Keratinocyte (primary cell): ENCODE measurements around the gene CLDN18. TPM values are rescaled to one million over a fixed set of nuclear protein-coding genes. Genes with fewer than 3 reads are reported as not detected.

ENCODE experiments used
- DNase-seq: peaks from one replicate; pipeline ENCODE4 v3.0.0-alpha.2; 2011; ENCODE audit warnings: low read depth, missing footprints, low spot score
- FAIRE-seq: peaks from 2 replicates; lab custom pipeline; 2011; peaks lifted over from hg19 to GRCh38; lab: Jason Lieb, UNC
- H2AFZ ChIP-seq: 2 replicates; pipeline ENCODE4 v1.6.0; 2012; ENCODE audit warnings: low read length, control low read depth, inconsistent platforms; ENCODE audit not compliant: control insufficient read depth
- H3K27ac ChIP-seq: 2 replicates; pipeline ENCODE4 v1.5.1; 2011; ENCODE audit warnings: low read length; ENCODE audit not compliant: control insufficient read depth, insufficient read depth
- H3K27me3 ChIP-seq: 3 replicates; pipeline ENCODE4 v1.6.0; 2011; ENCODE audit warnings: low read length; ENCODE audit not compliant: control insufficient read depth, insufficient read depth; ENCODE audit errors: extremely low read depth
- H3K36me3 ChIP-seq, 2 experiments: 2 replicates in 1 of 2; 3 replicates in 1 of 2; pipeline ENCODE4 v1.5.1; 2011; ENCODE audit warnings: low read length in 2 of 2, mild to moderate bottlenecking in 1 of 2; ENCODE audit not compliant: control insufficient read depth in 2 of 2, insufficient read depth in 2 of 2; ENCODE audit errors: extremely low read depth in 1 of 2
- H3K4me1 ChIP-seq: 3 replicates; pipeline ENCODE4 v1.5.1; 2011; ENCODE audit warnings: low read length; ENCODE audit not compliant: control insufficient read depth, insufficient read depth; ENCODE audit errors: extremely low read depth
- H3K4me2 ChIP-seq: 3 replicates; pipeline ENCODE4 v1.6.0; 2011; ENCODE audit warnings: low read depth, low read length; ENCODE audit not compliant: control insufficient read depth, insufficient read depth; ENCODE audit errors: extremely low read depth
- H3K4me3 ChIP-seq, 3 experiments: fragments of 200-600 bp in 1 of 3; sonication (generic) in 1 of 3; 2 replicates in 2 of 3; 3 replicates in 1 of 3; pipeline ENCODE4 v1.5.1; 2011 to 2016; ENCODE audit warnings: low read length in 3 of 3, mild to moderate bottlenecking in 3 of 3, control low read depth in 2 of 3, inconsistent platforms in 1 of 3, low read depth in 1 of 3, mixed read lengths in 1 of 3, mixed run types in 1 of 3, moderate library complexity in 1 of 3; ENCODE audit not compliant: control insufficient read depth in 2 of 3, insufficient read depth in 2 of 3; ENCODE audit errors: extremely low read depth in 1 of 3
- H3K79me2 ChIP-seq: 2 replicates; pipeline ENCODE4 v1.6.0; 2012; ENCODE audit warnings: low read length; ENCODE audit not compliant: control insufficient read depth, insufficient read depth
- H3K9ac ChIP-seq: 3 replicates; pipeline ENCODE4 v1.6.0; 2011; ENCODE audit warnings: low read length; ENCODE audit not compliant: control insufficient read depth, insufficient read depth; ENCODE audit errors: extremely low read depth
- H3K9me1 ChIP-seq: 3 replicates; pipeline ENCODE4 v1.6.0; 2011; ENCODE audit warnings: low read length; ENCODE audit not compliant: control insufficient read depth, insufficient read depth; ENCODE audit errors: extremely low read depth
- H3K9me3 ChIP-seq: 2 replicates; pipeline ENCODE4 v1.5.1; 2012; ENCODE audit warnings: low read depth, low read length; ENCODE audit not compliant: control insufficient read depth
- H4K20me1 ChIP-seq: 3 replicates; pipeline ENCODE4 v1.6.0; 2011; ENCODE audit warnings: low read length; ENCODE audit not compliant: control insufficient read depth, insufficient read depth; ENCODE audit errors: extremely low read depth
- EZH2 ChIP-seq: IDR thresholded peaks from one replicate; pipeline ENCODE4 v1.6.1; 2012; ENCODE audit warnings: inconsistent platforms, mild to moderate bottlenecking, low read length, moderate library complexity
- dilution Hi-C: fragments of 300-500 bp; cut with MboI; formaldehyde crosslinking; loops from one replicate; pipeline ENCODE4 v1.7.0; 2020; ENCODE audit warnings: low sequenced_read_pairs; ENCODE audit not compliant: extremely low pct_ligation_motif_present
- polyA plus RNA-seq, 5 experiments: library from polyadenylated mRNA; depleted of rRNA in 3 of 5; stranded (reverse) in 3 of 5; stranded (forward) in 1 of 5; unstranded in 1 of 5; fragments of >200 nt; gene quantifications; 1 replicate in 1 of 5; 2 replicates in 3 of 5; 3 replicates in 1 of 5; pipeline versions ENCODE4 v1.2.1 to v1.2.3, GENCODE V29; 2011 to 2012; ENCODE audit warnings: missing spikeins in 2 of 5, low read depth in 1 of 5, low replicate concordance in 1 of 5
- TF ChIP-seq, protein P1 (sequence below), 3 experiments: IDR thresholded peaks in 1 of 3; conservative IDR thresholded peaks in 1 of 3; optimal IDR thresholded peaks in 1 of 3; 2 replicates in 2 of 3; 3 replicates in 1 of 3; pipeline versions ENCODE3 to v1.5.1; 2011; ENCODE audit warnings: low read length in 3 of 3, mild to moderate bottlenecking in 3 of 3, moderate library complexity in 2 of 3, control low read depth in 1 of 3, inconsistent platforms in 1 of 3; ENCODE audit not compliant: insufficient read depth in 2 of 3; ENCODE audit errors: extremely low read depth in 1 of 3

Gene CLDN18
- polyA plus RNA-seq, 1 donor (not counting 4 experiments of a cell fraction or from before 2014, with no cell fraction given): not detected

DNA sequence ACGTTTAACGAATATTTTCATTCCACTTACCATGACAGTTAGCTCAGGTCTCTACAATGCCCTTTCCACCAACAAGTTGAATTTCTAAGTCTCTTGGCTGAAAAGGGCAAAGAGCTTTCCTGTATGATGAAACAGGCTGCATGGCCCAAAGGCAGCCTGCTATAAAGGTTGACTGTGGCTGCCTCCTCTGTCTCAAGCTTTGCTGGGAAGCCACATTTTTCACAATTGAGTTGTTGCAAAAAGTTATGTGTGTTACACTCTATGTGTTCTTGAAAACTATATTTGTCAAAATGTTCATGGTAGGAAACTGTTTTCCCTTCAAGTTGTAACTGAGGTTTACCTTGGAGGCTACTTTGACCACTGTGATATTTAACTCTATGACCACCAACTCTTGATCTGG, 56.0 kb downstream of the CLDN18 start:
- Histone ChIP-seq H3K36me3 (peaks cover 0 to 5% of the 10 kb centered on the region in 2 experiments), H3K27me3 (no peaks in the 10 kb centered on the region)

DNA sequence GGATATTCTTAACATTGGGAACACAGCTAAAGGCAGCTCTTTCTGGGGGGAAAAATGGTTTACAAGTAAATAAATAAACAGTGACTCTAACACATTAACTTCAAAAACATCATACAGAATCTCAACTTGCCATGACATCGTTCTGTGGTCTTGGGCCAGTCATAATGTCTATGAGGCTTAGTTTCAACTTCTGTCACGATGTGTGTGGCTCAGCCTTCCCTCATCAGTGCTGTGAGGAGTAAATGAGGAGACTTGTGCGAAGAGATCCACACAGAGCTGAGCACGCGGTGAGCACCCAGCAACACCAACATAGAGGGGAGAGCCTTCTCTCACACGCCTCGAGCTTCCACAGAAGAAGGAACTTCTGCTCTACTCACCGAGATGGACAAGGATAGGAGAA, 56.4 kb downstream of the CLDN18 start:
- Histone ChIP-seq H3K79me2 (no peaks in the 10 kb centered on the region), H3K9ac (no peak overlapping the region), H3K4me3 (no peak overlapping the region), H3K9me1 (no peaks in the 10 kb centered on the region), H3K9me3 (no peaks in the 10 kb centered on the region), H3K27ac (no peak overlapping the region), H3K36me3 (peaks cover 0 to 5% of the 10 kb centered on the region in 2 experiments), H3K27me3 (no peaks in the 10 kb centered on the region), H2AFZ (no peak overlapping the region), H3K4me2 (no peak overlapping the region), H3K4me1 (no peaks in the 10 kb centered on the region), H4K20me1 (no peaks in the 10 kb centered on the region)
- DNase-seq: no peak
- no peak for TF ChIP-seq EZH2
- TF ChIP-seq, protein P1, sequence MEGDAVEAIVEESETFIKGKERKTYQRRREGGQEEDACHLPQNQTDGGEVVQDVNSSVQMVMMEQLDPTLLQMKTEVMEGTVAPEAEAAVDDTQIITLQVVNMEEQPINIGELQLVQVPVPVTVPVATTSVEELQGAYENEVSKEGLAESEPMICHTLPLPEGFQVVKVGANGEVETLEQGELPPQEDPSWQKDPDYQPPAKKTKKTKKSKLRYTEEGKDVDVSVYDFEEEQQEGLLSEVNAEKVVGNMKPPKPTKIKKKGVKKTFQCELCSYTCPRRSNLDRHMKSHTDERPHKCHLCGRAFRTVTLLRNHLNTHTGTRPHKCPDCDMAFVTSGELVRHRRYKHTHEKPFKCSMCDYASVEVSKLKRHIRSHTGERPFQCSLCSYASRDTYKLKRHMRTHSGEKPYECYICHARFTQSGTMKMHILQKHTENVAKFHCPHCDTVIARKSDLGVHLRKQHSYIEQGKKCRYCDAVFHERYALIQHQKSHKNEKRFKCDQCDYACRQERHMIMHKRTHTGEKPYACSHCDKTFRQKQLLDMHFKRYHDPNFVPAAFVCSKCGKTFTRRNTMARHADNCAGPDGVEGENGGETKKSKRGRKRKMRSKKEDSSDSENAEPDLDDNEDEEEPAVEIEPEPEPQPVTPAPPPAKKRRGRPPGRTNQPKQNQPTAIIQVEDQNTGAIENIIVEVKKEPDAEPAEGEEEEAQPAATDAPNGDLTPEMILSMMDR (optimal IDR thresholded peaks at IDR 0.05 in 1 of 3, IDR thresholded peaks at IDR 0.05 in 1 of 3, conservative IDR thresholded peaks at IDR 0.05 in 1 of 3; ENCODE audit: extremely low read depth in 1 of 3, insufficient read depth in 2 of 3, low read length in 3 of 3): no peak
- FAIRE-seq: no peak
- dilution Hi-C loops: no loop called here

More for the DNA sequence above, 56.0 kb downstream of the CLDN18 start:
- Histone ChIP-seq H3K27ac (no peak overlapping the region), H3K9me1 (no peaks in the 10 kb centered on the region), H3K9me3 (no peaks in the 10 kb centered on the region), H3K4me3 (no peak overlapping the region), H3K9ac (no peak overlapping the region), H3K4me1 (no peaks in the 10 kb centered on the region), H3K79me2 (no peaks in the 10 kb centered on the region), H2AFZ (no peak overlapping the region), H3K4me2 (no peak overlapping the region), H4K20me1 (no peaks in the 10 kb centered on the region)
- DNase-seq (no peak), FAIRE-seq (no peak)
- dilution Hi-C loops: no loop called here
- TF ChIP-seq, protein P1 (optimal IDR thresholded peaks at IDR 0.05 in 1 of 3, IDR thresholded peaks at IDR 0.05 in 1 of 3, conservative IDR thresholded peaks at IDR 0.05 in 1 of 3; ENCODE audit: extremely low read depth in 1 of 3, insufficient read depth in 2 of 3, low read length in 3 of 3): no peak
- TF ChIP-seq EZH2: no peak
